HG02852 (cell line): ENCODE data around the gene RAMACL.
A peak's percentile ranks its signal among the peaks of the same experiment; 100 is the strongest.
"Not testable (repeated sequence)": the region's sequence is repeated elsewhere in the genome, so short reads cannot be mapped to it uniquely, and the experiment has no call there.

Experiments
- ATAC-seq: cut with Tn5 transposase; IDR thresholded peaks from one replicate; pipeline ENCODE4 v1.9.1; 2021; ENCODE audit warnings: mild to moderate bottlenecking, moderate library complexity; ENCODE audit not compliant: unreplicated experiment

Gene RAMACL

DNA sequence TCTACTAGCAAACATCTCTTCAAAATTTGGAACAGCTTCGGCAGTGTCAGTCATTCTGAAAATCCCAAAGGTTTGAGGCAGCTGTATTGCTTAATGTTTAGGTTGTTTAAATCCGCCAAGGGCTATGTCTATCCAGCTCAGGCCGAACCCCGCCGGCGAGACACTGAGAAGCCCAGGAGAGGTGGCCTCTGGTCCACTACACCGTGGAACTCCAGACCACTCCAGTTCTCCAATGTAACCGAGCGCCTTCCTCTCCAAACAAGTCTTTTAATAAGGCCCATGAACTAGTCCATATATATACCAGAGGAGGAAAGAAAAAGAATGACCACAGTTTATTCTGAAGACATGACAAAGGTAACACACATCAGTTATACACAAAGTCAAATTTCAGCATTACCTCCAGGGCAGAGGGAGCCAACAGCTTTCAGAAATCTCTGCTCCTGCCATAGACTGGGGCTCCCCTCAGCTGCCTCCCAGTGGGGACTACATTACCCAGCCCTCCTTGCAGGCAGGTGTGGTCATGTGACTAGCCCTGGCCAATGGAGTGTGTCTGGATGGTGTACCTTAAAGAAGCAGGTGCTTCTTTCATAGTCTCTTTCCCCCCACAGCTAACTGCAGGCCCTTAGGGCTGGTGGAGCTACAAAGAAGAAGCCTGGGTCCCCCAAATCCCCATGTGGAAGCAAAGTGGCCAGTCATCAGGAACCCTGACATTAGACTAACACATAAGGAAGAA is at the start of gene RAMACL:
Gene RAMACL, minus strand, starts transcription at position 255 of the 733 bp plus-strand sequence. Its CDS starts 201 bp downstream, at position 54.
- ATAC-seq, result peak; percentile 56

DNA sequence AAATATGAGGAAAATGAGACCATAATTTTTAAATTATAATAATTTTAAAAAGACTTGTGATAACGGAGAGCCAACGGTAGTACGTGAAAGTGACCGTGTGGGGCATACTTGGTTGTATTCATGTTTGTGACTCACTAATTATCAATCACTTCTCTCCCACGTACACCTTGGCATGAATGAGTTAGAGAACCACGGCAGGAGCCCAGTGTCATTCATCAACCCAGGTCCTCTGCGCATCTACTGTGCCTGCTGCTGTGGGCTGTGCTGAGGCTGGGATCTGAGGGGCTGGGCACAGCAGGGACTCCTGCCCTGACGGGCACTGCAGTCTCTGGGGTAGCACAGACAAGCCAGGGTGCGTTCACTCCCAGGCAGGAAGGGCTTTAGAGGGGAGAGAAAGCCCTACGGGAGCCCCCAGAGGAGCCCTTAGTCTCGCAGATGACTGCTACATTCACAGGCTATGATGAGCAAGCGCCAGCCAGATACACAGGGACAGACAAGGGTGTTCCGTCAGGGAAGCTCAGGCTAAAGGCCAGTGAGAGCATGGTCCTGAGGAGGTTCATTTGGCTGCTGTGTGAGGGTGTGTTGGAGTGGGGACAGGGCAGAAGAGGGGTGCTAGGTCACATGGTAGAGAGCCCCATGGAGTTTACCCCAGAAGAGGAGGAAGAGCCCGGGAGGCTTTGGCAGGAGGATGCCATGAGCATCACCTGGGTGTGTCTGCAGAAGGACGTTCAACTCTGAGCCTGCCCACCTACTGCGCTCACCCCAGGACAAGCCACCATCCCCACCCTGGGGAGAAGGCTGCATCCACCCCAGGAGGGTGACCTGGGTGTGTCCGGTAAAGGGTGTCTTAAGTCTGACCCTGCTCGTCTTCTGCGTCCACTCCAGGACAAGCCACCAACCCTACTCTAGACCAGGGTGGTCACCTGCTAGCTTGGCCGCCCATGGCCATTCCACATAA is 48.8 kb upstream of the RAMACL start:
- no peak for ATAC-seq

DNA sequence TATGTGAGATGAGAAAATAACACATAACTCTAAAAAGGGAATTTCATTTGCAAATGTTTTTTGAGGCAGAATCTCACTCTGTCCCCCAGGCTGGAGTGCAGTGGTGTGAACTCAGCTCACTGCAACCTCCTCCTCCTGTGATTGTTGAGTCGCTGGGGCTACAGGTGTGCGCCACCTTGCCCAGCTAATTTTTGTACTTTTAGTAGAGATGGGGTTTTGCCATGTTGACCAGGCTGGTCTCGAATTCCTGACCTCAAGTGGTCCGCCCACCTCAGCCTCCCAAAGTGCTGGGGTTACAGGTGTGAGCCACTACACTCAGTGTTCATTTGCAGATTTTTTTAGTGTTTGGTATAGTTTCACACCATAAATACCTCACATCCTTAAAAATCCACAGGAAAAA is 48.1 kb upstream of the RAMACL start:
- ATAC-seq, result not testable (repeated sequence)

DNA sequence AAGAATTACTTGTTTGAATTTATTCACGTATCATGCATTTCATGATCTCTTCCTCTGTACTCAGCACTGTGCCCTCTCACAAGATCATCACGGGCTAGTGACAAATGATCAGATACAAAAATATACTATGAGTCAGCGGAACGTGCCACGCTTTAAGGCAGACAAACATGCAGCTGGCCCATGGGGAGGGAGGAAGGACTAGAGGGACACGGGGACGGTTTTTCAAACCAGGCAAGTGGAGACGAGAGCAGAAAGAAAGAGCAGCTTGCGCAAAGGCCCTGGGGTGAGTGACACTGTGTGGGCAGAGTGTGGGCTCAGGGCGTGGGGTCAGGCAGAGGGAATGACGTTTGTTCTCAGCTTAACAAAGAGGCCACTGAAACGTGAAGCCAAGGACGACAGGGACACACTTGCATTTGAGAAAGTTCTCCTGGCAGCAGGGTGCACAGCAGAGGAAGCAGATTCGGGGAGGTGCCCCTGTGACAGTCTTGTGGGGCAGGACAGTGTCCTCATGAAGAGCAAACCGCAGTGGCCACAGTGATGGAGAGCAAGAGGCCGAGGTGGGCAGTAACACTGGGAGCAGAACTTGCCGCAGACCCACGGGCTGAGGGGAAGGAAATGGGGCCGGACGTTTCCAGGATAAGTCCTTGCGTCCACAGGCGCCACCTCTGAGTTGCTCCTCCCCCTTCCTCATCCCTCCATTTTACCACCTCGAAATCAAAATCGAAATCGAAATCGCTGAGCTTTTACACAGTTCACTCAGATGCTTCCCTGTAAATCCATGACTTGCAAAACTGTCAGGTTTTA is 47.5 kb upstream of the RAMACL start:
- ATAC-seq, result no peak

DNA sequence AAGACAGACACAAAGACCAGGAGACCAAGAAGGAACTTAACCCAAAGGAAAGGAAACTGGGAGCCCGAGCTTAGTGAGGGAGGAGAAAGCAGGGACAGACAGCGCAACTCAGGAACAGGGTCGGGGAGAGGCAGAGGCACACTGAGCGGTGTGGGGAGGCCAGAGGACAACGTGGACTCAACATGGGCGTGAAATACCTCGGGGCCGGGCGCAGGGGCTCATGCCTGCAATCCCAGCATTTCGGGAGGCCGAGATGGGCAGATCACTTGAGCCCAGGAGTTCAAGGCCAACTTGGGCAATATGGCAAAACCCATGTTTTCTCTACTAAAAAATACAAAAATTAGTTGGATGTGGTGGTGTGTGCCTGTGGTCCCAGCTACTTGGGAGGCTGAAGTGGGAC is 46.3 kb upstream of the RAMACL start:
- ATAC-seq, result no peak

DNA sequence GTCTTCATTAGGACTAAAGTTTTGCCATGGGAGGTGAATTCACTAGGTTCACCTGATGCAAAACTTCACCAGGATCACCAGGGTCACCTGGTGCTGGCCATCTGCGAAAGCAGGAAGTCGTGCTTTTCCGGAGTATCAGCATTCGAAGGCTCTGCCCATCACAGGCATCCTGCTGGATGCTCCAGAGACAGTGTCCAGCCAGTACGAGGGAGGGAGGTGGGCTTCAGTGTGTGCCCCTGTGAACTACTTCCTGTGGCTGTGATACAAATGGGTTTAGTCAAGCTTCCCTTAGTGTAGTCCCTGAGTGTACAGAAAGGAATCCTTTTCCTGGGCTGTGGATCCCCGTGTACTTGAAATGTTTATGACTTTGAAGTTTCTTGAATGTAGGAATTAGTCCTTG is 44.0 kb upstream of the RAMACL start:
- no peak for ATAC-seq

DNA sequence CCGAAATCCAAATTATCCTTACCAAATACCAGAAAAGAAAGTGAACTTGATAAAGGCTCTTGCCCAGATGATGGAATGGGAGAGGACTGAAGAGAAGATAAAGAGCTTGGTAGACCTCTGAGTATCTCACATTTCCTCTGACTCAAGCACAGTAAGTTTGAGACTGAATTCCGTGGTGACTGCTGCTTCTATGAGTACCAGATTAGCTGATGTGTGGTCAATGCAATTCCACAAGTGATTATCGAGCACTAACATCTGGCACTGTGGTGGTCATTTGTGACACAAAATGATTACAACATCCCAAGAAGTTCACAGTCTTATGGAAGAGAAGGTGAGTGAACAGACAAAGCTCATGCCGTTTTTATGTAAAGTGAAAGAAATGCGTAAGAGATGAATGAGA is 43.1 kb upstream of the RAMACL start:
- no peak for ATAC-seq

DNA sequence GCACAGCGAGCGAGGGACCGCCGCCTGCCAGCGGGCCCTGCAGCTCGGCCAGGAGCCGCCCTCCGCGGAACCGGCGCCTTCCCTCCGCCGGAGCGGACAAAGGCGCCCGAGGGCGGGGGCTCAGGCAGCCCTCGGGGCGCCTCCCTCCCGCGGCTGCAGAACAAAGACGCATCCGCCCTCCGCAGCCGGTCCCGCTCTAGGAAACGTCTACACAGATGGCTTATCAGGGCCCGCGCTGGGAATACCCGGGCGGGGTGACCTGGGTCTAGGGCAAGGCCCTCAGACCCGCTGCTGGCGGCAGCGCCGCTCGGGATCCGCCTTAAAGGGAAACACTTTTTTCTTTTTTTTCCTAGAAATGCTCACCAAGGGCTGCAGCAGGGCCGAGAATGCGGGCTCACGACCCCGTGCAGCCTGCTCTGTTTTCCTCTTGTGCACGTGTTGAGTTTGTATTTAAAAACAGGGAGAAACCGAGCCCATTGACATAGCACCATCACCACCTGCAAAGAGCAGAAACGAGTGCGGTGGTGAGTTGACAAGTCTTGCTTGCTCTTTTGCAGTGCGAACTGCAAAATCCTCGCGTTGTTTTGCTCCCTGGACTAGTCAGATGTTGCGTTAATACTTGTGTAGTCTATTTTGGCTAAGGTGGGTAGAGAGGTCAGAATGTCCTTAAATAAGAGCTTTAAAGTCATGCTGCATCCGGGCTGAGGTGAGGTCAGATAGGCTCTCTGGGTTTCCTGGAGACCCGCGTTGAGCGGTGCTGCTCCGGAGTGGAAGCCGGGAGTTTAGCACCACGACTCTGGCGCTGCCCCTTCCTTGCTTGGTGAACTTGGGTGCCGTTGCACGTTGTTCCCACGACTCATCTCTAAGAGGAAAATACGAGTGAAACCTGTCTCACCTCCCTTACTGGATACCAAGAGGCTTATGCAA is 41.7 kb upstream of the RAMACL start:
- peak; percentile 31 for ATAC-seq

DNA sequence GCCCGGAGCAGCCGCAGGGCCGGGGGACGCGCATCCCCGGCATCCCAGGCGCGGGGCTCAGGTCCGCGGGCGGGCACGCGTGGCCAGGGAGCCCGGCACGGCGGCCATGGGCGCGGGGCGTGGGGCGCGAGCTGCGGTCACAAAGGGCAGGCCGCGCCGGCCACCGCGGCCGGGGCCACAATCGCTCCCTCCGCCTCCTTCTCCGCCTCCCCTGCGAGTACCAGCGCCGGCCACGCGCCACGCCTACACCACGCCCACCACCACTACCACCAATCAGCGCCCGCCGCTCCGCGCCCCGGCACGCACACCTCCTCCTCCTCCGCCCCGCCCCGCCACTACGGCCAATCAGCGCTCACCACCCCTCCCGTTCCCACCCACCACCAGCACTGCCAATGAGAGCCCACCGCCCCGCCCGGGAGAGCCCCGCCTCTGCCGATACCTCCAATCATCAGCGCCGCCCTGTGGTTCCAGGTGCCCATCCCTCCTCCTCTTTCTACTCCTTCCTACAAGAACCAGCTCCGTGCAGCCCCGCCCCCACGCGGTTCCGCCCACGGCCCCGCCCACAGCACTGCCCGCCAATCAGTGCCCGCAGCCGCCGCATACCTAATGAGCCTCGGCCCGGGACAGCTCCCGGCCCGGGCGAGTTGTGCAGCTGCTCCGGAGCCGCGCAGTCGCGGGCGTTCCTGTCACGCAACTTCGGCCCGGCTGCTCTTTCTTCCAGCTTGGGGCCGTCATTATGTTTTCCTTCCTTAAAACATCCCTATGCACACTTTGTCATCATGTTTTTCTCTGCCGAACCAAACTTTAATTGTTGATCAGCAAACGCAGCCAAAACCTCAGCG is 40.8 kb upstream of the RAMACL start, which contains the start of gene RPS6KA2:
Gene RPS6KA2, minus strand, starts transcription at position 219 of the 842 bp plus-strand sequence. CDS start 232 bp downstream, outside the sequence.
- peak; percentile 82 for ATAC-seq

DNA sequence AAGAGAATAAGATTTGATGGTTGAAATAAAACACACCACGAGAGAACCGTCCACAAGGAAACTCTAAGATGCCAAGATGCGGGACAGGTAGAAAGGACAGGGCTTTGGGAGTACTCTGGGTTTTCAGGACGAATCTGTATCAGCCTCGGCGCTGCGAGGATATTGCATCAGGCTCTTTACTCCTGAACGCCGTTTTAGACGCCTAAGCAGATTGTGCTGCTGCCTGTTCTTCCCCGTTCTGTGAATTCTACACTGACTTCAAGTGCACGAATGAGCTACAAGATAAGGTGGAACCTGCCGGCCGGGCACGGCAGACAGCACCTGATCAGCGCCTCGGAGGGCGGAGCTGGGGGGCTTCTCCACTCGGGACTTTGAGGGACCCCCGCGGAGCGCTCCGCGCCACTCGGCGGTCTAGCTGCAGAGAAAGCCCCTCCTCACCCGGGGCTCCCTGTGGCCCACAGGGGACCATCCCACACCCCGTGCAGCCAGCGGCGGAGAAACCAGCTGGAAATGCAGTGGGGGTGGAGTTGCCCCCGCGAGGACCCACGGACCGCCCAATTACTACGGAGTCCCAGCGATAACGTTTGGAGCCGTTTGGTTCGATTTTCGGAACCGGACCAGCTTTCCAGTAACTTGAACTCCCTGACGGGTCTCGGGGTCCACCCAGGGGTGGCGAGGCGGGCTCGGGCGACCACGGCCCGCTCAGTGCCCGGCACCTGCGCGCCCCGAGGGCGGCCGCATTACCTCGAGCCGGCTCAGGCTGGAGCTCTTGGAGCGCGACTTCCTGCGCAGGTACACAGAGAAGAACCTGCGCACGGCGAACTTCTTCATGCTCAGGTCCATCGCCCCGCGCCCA is 39.9 kb upstream of the RAMACL start:
- peak; percentile 4 for ATAC-seq

DNA sequence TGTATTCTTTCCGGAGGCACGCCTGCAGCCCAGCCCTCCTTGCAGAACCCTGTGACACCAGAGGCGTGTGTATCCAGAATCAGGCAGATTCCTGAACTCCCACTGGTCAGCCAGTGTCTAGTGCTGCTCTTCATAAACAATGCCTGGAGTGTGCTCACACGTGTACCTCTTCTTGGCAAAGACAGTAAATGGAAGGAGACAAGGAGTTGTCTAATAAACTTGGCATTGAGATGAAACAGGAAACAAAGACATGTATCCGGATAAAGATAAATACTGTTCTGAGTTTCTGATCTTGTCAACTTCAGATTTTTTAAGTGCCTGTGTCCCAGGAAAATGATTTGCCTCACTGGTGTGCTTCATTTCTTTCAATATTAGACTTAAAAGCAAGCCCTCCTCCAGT is 38.9 kb upstream of the RAMACL start:
- ATAC-seq, result no peak

DNA sequence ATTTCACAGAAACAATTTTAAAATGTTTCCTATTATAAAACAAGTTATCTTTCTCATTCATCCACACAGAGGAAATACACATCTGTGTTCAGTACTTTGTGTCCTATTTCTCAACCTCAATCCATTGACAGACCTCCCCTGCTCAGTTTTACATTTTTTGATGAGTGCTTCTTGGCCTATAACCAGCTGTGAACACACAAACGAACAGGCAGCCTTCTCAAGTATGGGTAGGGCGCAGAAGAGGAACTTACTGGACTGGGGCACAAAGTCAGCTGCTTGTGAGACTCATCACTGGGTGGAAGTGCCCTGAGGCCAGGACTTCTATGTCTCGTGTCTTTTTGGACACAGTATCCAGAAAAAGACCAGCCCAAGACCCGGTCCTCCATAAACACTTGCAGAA is 37.8 kb upstream of the RAMACL start:
- no peak for ATAC-seq

DNA sequence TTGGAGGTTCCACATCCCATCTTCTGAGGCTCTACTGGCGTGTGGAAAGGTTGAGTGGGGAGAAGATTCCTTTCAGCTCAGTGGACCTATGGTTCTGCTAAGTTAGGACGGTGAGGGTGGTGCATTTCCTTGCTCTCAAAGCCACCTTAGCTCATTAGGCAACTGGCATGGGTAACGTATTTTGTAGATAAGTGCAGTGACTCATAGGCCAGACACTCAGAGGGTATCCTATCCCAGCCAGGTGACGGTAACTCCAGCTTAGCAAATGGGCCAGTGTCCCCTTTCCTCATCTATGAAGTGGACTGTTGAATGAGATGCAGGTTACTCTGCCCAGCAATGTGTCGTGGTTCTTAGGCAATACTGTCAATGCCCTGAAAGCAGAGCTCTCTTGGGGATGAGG is 36.8 kb upstream of the RAMACL start:
- no peak for ATAC-seq

DNA sequence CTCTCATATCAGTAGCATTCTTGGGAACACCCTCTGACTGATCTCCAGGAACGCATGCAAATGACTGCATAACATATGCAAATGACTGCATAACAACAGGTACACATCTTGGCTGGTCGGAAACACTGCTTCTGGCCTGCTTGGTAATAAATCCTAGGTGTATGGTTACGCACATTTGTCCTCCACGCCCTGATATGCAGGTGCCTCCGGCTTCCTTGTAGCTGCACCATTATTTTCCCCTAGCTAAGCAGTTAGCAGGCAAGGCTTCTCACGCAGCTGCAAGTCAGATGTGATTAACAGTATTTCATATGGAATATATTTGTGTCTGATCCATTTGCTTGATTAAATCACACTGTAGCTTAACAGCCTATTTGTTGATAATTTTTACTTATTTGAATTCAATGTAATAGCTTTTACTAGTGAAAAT is 34.6 kb upstream of the RAMACL start:
- ATAC-seq, result no peak

DNA sequence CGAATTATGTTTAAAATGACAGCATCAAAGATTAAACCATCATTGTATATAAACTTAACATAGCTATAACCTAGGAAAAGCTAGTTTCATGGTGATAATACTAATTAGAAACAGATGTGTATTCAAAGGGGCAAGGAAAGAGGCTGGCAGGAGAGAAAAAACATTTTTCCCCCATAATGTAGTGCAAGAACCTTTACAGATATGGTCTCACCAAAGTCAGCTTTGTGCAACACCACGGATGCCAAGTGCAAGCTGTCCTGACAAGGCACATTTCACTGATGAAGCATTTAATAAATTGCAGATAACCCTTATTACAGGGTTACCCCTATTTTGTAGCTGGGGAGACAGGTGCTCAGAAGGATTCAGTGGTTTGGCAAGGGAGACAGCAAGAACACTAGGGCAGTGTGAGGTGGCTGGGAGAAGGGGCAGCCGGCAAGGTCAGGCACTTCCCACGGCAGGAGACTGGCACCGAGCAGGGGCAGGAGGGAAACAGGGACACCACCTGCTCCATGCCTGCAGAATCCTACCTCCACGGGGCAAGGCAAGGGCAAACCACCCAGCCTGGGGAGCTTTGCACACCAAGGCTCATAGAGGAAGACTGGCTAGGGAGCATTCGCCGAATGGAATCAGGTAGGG is 34.1 kb upstream of the RAMACL start:
- no peak for ATAC-seq

DNA sequence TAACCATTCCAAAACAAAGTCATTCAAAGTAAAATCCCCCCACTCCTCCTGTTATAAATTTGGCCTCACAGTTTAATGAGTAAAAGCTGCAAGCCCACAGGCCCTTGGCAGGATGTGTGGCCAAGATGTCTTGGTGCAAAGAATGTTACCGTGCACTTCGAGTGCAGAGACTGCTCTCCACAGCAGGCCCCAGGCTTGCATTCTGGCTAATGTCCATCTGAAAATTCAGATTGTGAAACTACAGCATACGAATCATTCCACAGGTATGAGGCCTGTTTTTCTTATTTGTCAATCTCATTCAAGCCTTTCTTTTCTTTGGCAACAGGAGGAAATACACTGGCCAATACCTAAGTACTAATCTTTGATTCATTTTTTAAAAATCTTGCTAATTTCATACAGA is 33.4 kb upstream of the RAMACL start:
- no peak for ATAC-seq

DNA sequence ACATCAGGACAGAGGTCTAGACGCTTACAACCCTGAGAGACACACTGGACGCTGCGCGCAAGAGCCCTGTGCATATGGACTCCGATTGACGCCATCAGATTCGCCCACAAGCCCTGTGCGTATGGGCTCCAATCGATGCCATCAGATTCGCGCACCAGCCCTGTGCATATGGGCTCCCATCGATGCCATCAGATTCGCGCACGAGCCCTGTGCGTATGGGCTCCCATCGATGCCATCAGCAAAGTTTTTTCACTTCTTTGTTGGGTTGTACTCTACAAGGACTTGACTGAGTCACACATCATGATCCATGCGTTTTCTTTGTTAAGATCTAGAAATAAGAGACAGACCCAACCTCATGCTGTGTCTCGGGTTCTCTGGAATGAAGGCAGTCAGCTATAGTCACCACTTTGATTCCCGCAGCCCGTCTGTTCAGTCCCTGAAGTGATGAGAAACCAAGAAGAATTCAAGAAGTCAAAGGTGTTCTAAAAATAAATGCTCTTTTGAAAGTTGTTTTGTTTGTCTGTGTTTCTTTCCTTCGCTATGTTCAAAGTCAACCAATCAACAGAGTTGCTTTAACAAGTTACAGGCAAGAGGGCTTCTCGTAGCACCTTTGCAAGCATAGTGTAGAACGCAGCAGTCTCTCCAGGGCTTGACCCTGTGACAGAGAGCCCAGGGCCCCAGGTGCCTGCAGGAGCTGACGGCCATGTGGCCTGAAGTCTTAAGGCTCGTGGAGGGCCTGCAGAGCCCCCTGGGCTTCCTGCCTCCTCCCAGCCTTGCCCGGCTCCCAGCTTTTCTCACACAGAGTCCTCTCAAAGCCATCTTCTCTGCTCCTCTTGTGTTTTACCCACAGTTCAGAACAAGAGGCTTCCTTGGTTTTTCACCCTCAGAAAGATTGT is 32.6 kb upstream of the RAMACL start:
- no peak for ATAC-seq
